Activated gamma-delta T cell treated with Interleukin-2 at 50 U/mL for 16 hours (primary cell): ENCODE measurements around the gene DDRGK1.

Source experiments
- DNase-seq: peaks from one replicate; pipeline ENCODE4 v3.0.0-alpha.2; 2020

Gene DDRGK1

GRCh38 chr20:3204124-3204794, at the start of gene DDRGK1:
DDRGK1 (minus strand) TSS chr20:3204682; CDS start chr20:3204627, 55 bp downstream.
- peak; percentile 88 for DNase-seq

- no peak for DNase-seq
Measured at GRCh38 chr20:3251806-3252205, 47.3 kb upstream of the DDRGK1 start.

GRCh38 chr20:3250091-3250504, 45.6 kb upstream of the DDRGK1 start:
- DNase-seq = no peak

GRCh38 chr20:3248993-3249347, 44.5 kb upstream of the DDRGK1 start:
- DNase-seq = no peak

DNA sequence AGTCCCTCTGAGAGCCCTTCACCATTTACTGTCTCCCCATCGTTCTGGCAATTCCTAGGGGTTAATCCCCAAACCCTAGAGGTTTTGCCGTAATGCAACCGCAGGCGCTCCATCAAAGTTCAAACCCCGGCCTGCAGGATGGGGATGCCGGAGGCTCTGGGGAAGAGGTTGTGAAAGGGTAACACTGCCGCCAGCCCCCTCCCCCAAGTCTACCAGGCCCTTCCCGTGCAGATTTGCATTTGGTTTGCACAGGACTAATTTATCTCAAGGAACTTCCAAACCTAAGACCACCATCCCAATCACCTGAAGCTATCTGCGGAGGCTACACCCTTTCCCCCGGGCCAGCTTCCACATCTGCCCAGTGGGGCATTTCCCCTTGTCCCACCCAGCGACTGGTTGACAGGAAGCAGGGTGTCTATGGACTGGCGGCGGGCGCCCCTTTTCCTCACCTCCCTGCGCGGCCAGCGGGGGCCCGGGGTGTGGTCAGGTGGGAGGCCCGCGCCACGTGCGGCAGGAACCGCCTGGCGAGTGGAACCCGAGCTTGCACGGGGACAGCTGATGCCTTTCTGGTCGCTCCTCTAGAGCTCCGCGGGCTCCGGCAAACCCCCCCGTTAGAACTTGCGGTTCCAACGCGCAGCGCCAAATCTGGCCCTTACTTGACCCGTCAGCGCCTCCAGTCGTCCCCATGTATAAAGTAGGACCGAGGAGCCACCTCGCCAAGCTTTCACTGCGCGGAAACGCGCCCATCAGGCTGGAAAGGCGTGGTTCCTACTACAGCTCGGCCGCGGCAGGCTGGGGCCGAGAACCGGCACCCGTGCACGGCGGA, 43.9 kb upstream of the DDRGK1 start:
- DNase-seq = no peak

GRCh38 chr20:3247638-3248037, 43.2 kb upstream of the DDRGK1 start:
- DNase-seq = no peak

GRCh38 chr20:3246682-3247081, 42.2 kb upstream of the DDRGK1 start:
- no peak for DNase-seq

DNA sequence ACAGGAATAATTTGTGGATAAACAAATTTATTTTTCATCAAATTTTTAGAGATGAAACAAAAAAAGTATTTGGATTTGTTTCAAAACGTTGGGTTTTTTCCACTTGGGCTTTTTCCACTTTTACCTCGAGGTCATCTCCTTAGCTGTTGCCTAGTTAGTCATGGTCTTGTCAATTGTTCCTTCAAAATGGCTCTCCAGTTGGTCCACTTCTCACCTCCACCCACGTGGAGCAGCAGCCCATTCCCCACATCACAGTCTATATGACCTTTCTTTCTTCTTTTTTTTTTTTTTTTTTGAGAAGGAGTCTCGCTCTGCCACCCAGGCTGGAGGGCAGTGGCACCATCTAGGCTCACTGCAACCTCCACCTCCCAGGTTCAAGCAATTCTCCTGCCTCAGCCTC, 41.2 kb upstream of the DDRGK1 start:
- no peak for DNase-seq

DNA sequence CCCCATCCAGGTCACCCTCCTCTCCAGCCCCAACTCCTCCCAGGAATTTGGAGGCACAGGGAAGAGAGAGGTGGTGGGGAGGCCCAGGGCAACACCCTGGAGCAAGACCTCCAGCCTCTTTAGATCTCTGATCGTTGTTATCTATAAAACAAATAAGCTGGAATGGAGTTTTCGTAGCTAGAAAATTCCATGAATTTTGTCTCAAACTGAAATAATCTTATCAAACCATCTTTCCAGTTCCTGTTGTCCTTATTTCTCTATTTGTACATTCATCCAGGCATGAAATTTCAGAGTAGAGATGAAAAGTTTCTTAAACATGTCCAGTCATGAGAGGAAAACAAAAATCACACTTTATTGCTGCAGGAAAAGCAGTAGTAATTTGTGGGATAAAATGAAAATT, 40.7 kb upstream of the DDRGK1 start:
- DNase-seq = no peak

DNA sequence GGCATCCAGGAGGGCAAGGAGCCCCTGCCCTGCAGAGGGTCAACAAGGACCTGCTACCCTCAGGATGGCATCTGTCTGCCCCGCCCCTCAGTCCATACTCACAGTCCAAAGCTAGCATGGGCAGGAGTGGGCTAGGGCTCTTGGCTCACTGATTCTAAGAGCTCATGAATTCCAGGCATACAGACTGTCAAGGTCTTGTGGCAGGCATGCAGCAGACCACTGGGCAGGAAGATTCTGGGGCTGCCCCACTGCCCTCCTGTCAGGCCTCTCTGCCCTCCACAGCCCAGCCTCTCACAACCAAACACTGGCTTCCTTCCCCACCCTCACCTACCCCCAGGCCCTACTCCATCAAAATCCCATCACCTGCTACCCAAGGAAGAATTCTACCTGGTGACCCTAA, 40.1 kb upstream of the DDRGK1 start:
- no peak for DNase-seq

DNA sequence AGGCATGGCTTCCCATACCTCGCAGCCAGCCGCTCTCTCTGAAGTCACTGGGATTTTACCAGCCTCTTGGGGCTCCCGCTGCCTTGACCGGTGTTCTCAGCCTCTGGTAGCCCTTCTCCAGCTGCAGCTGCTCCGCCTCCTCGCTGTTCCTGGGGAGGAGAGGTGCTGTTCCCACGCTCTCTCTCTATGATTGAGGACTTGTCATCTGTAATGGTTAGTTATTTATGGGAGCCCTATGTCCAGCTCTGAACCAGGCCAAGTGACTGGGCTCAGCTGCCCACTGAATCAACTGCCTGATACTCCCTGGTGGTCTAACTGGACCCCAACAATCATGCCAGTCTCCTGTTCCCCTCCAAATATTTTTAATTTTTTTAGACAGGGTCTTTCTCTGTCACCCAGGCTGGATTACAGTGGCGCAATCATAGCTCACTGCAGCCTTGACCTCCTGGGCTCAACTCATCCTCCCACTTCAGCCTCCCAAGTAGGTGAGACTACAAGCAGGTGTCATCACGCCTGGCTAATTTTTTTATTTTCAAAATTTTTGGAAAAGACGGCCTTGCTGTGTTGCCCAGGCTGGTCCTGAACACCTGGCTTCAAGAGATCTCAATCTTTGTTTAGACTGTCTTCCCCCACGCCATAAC, 39.4 kb upstream of the DDRGK1 start:
- DNase-seq = no peak

DNA sequence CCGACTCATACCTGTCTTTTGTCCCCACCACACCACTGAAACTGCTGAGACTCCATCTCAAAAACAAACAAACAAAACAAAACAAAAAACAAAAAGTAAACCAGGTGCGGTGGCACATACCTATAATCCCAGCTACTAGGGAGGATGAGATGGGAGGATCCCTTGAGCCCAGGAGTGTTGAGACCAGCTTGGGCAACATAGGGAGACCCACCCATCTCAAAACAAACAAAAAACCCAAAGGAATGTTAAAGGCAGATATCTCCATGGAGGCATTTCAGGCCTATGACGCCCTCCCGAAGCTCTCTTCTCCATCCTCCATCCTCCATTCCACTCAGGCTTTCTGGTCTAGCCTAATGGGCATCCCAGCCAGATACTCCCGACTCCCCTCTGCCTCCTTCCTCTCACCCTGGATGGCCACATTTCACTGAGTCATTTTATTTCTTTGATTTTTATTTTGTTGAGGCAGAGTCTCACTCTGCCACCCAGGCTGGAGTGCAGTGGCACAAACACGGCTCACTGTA, 37.8 kb upstream of the DDRGK1 start:
- no peak for DNase-seq

- DNase-seq = no peak
Measured at GRCh38 chr20:3240776-3241363, 36.4 kb upstream of the DDRGK1 start.

DNA sequence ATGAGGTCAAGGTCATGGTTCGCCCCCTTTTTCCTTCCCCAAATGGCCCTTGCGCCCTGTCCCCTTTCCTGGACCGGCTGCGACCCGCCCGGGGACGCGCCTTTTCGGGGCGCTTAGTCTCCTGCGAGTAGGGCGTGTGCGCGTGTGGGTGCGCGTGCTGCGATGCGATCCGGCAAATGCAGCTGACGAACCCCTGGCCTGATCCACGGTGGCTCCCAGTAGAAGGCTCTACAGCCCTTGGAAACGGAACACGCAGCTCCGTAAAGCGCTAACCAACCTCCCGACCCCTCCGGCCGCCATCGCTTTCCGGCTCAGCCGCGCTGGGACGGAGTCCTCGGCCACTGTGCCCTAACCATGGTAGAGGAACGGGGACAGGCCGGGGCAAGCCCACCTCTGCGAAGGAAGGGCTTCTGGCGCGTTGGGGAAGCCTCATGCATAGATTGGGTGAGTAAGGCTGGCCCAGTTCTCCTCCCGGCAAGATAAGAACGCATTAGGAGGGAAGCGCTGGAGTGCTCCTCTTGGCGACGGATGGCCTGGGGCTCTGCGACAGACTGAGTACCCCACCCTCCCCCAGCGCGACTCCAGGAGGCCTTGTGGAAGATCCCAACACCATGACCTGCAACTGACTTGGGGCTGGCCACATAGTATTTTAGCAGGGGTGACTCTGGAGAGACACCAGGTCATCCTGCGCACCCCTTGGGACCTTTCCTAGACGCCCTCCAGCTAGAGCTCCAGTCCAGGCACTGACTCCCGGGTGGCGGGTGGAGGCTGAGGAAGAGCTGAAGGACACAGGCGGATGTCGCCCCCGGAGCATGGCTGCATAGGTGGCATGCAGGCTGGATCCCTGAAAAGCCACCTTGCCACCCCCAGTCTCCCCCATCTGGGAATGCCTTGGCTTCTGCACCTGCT, 35.6 kb upstream of the DDRGK1 start:
- DNase-seq = no peak

DNA sequence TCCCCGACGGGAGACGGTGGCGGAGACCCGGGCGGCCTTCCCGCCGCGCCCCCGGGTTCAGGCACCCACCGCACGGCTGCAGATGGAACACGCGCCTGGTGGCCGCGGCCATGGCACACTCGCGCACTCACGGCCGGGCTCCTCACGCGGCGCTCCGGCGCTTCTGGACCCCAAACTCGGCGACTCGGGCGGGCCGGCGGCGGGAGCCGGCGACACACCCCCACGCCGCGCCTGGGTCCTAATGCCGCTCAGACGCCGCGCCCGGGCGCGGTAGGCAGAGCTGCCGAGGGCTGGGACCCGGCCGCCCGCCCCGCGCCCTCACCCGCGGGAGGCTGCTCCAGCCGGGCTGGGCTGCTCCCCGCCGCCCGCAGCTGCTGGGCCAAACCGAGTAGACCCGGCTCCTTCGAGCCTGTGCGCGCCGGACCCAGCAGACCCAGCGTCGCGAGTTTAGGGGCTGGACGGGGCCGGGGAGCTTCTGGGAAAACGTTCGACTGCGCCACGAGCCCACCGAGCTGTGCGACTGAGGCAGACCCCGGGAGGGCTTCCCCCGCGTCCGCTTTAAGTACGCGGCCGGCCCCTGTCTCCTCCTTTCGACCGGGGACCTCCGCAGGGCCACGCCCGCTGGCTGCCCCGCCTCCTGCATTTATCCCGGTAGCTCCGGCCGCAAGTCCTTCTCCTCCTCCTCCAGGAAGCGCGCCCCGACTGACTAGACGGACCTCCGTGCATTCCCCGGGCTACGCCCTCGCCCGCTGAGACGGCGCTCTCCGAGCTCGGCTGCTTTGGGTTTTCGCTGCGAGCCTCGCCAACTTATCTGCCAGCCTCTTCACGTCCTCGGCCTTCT, 34.8 kb upstream of the DDRGK1 start, which contains the start of gene SLC4A11:
TSS of gene SLC4A11 (minus strand) at position 165 of the 841 bp plus-strand sequence. CDS start at position 112, 53 bp downstream.
- DNase-seq = peak; percentile 26

DNA sequence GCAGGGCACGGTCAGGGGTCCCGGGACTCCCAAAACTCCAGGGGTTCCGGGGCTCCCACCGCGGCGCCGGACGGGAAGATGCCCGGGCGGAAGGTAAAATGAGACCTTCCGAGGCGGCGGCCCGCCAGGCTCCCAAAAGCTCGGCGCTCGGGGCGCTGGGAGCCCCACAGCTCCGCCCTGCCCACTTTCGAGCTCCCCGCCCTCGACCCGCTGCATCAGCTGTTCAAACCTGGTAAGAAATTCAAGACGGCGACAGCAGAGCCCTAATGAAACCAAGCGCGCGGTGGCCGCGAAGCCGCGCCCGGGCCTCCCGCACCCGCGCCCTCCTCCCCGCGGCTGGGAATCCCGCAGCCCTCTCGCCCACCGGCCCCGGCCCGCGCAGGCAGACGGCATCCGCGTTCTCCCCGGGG, 34.1 kb upstream of the DDRGK1 start:
- peak; percentile 36 for DNase-seq

DNA sequence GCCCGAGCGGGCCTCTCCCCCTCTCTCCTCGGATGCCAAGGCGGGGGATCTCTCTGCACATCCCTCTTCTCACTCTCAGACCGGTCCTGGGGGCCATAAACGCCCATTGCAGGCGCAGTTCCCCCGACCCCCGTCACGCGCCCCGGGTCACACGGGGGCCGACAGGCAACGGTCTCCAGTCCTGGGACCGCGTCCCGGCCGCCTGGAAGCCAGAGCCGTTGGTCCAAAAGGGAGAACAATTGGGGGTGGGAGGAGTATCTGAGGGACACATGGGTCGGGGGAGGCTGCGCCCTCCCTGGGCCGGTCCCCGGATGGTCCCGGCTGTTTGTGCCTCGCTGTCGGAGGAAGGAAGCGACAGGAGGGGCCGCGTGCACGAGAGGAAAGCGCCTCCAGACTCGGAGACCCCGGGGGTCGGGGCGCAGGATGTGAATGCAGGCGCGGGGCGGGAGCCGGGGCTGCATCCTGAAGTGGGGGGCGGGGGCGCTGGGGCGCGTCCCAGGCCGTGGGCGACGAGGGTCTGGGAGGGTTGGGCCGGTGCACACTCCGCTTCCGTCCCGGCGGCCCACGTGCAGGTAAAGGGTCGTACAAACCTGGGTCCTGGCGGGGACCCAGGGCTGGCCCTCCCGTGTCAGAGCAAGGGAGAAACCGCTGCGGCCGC, 33.6 kb upstream of the DDRGK1 start:
- no peak for DNase-seq

- DNase-seq = no peak
Measured at GRCh38 chr20:3237011-3237957, 32.8 kb upstream of the DDRGK1 start.

GRCh38 chr20:3235666-3236324, 31.3 kb upstream of the DDRGK1 start:
- no peak for DNase-seq
